Measurements from ENCODE around the gene KLHL3.

Gene KLHL3

DNA sequence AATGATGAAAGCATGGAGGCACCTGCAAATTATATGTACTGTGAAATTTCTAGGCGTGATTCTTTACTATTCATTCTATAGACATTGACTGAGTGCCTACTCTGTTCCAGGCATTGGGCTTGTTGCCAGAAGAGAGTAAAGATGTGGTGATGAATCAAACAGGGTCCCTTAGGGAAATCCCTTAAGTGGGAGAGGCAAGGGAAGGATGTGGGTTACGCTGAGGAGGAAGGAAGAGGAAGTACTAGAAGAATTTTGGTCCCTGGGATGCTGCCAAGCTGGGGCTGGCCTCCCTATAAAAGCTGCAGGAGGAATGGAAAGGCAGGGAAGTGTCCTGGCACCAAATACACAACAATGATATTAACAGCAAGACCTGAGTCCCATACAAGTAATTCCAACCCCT lies 160.0 kb downstream of the KLHL3 start:
- peak; percentile 26 for DNase-seq (ENCODE audit: low spot score)

DNA sequence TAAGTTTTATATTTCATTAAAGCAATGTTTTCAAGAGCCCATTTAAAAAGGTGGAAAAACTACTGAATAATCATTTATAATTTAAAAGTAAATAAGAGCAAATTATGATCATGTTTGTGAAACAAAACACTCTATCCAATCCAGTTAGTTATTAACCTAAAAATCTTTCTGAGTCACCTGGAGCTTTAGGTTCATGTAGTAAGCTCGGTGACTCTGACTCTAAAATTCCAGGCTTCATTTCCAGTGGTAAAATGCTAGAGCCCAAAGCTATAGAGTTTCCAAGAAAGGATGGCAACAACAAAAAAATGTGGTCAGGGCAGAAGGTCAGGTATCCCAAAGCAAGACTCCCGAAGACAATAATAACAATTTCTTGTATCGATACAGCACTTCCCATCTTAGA lies 160.7 kb downstream of the KLHL3 start:
- no peak for DNase-seq (ENCODE audit: low spot score)

DNA sequence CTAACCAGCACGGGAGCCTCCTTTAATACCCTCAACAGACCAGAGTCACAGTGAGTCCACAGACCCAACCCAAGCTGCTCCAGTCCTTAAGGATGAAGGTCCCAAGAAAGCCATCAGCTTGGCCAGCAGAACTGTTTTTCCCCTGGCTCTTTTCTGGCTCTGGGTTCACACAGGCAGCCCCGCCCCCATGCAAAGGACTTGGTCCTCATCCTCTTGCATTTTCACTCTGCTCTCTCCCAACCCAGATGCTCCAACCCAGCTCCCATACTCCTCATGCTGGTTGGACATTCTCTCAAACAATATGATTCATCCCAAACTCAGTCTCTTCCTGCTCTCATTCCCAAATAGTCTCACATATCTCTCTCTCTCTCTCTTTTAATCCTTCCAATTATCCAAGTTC lies 162.5 kb downstream of the KLHL3 start:
- DNase-seq (ENCODE audit: low spot score), result no peak

DNA sequence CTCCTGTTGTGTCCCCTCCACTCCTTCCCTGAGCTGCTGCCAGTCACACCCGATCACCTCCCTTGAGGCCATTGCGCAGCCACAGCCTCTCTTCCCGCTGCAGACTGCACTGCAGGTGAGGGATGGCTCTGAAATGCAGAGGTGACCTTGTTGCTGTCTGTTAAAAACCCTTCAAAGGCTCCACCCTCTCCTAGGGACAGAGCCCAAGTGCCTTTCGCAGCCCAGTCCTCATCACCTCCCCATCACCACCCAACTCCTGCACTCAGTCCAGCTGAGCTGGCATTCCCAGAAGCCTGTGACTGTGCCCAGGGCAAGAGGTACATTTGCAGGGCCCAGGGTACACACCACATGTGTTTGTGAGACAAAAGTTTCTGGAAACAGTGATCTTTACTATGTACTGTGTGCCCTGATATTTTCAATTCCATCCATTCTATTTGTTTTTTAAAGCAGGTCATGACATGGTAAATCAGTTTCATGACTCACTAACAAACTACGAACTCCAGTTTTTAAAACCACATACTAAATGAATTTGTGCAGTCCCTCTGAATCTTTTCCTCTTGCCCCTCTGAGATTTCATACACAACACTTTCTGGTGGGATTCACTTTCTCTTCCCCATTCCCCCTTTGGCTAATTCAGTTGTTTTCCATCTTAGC lies 163.7 kb downstream of the KLHL3 start:
- DNase-seq (ENCODE audit: low spot score), result peak; percentile 49

DNA sequence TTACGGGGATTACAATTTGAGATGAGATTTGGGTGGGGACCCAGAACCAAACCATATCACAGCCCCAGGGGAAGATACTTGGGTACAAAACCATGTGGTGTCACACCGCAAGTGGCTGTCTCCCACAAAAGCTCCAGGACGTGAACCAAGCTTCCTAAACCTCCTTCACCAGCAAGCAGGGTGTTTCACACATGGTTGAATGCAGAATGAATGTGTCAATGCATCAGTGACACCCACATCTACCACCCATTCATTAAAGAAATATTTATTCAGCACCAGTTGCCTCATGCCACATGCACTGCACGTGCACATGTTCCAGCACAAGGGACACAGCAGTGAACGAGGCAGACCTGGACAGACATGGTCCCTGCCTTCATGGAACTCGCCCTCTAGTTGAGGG lies 165.8 kb downstream of the KLHL3 start:
- no peak for DNase-seq (ENCODE audit: low spot score)

Measured in hepatic stellate cell (primary cell).